Ovary (tissue), 3 donors: Measurements from ENCODE around the gene ATP2B2.

Experiments used
- CTCF ChIP-seq, 3 donors: fragments of 450-650 bp in 2 of 3; fragments of 200-600 bp in 1 of 3; IDR thresholded peaks; one replicate each; pipeline versions ENCODE4 v1.5.1 to v1.8.0; 2016 to 2022; ENCODE audit warnings: antibody characterized with exemption in 3 of 3, mild to moderate bottlenecking in 1 of 3
- POLR2A ChIP-seq: fragments of 450-650 bp; IDR thresholded peaks from one replicate; pipeline ENCODE4 v1.6.1; 2017; ENCODE audit warnings: antibody characterized with exemption, mild to moderate bottlenecking, moderate library complexity
- donor health status: DM: no; HTN: no; CAD: no.

- TF ChIP-seq CTCF (IDR thresholded peaks at IDR 0.05) (no peak), POLR2A (no peak)
Observed at GRCh38 chr3:10504171-10505049, 976 bp downstream of the ATP2B2 start.
